Mesodermal cell (in vitro differentiated cells): ENCODE measurements around the gene GPX3.

ENCODE experiments used
- H3K27ac ChIP-seq: 2 replicates; pipeline ENCODE4 v1.7.0; 2013; ENCODE audit warnings: mild to moderate bottlenecking, low read depth, low read length, moderate library complexity; ENCODE audit not compliant: severe bottlenecking
- H3K36me3 ChIP-seq: 2 replicates; pipeline ENCODE4 v1.7.1; 2013; ENCODE audit warnings: mild to moderate bottlenecking, low read length, moderate library complexity; ENCODE audit not compliant: control insufficient read depth, insufficient read depth
- H3K4me1 ChIP-seq: one replicate; pipeline ENCODE4 v1.7.1; 2013; ENCODE audit warnings: mild to moderate bottlenecking, low read length; ENCODE audit not compliant: insufficient read depth, control insufficient read depth, poor library complexity, severe bottlenecking
- H3K4me3 ChIP-seq: 2 replicates; pipeline ENCODE4 v1.7.0; 2013; ENCODE audit warnings: low read length, control low read depth, mild to moderate bottlenecking; ENCODE audit not compliant: insufficient read depth, poor library complexity, severe bottlenecking; ENCODE audit errors: extremely low read depth
- H3K9me3 ChIP-seq: 2 replicates; pipeline ENCODE4 v1.7.1; 2013; ENCODE audit warnings: mild to moderate bottlenecking, low read length, moderate library complexity; ENCODE audit not compliant: control insufficient read depth
- WGBS, 2 experiments: methylation state at CpG; one replicate each; pipeline ENCODE4 v1.1.5; 2013; ENCODE audit warnings: missing lambda C conversion rate in 2 of 2; ENCODE audit not compliant: insufficient coverage in 2 of 2; 5-methylcytosine and 5-hydroxymethylcytosine counted together

GPX3 gene

DNA sequence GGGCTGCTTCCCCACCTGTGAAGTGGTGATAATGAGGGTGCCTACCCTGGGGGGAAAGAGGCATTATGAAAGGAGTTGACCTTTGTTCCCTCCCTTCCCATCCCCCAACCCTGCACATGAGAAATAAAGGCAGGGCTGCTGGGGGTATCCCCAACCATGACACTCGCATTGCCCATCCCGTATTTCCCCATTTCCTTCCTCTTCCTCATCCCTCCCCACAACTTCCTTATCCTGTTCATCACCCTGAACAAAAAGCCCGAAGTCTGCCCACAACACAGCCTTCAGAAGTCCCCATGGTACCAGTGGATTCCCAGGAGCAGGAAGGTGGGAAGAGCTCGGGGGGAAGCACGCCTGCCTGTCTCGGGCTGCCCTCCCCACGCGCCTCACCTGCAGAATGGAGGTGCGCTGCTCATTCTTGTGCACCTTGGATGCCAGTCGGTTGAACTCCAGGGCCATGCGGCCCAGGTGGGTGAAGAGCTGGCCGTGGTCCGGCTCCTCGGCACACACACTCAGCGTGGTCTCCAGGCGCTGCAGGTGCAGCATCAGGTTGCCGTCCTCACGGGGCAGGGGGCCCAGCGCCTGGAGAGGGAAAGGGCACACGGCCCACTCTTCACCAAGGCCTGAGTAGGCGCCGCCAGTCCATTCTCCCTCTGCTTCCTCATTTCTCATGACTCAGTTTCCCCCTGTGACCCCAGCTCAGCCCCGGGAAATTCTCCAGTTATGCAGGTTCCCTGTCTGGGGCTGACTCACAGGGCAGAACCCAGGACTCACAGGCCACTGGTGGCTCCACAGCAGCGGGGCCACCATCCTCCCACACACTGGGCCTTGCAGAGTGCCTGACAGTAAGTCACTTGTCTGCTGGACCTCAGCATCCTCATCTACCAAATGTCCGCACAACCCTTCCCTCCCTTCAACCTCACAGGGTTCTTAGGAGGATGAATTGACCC lies 36.3 kb downstream of the GPX3 start:
- Histone ChIP-seq H3K4me3 (no peak overlapping the region), H3K4me1 (peaks cover 5% of the 10 kb centered on the region), H3K27ac (no peak overlapping the region), H3K36me3 (peaks cover 64% of the 10 kb centered on the region), H3K9me3 (no peaks in the 10 kb centered on the region)
- WGBS, 2 experiments: 93 to 97% methylated on average over 14 to 21 of the region's 25 CpGs

DNA sequence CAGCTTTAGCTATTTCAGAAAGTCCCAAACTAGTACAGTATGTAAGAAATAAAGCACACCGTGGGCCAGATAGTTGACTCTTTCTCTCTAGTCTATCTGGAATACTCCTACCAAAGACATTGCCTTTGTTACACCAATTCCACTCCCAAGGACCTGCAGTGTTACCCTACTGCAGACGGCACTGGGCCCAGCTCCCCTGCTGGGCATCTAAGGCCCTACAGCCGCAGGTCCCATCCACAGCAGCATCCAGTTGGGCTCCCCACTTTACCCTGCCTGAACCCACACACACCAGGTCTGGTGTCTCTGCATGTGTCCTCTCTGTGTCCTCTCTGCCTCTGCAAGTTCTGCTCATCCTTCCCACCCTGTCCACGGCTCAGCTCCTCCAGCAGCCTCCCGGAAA lies 37.9 kb downstream of the GPX3 start:
- H3K36me3 ChIP-seq: peaks cover 74% of the 10 kb centered on the region
- no peak overlapping the region for H3K27ac ChIP-seq
- WGBS, 2 experiments: 67 to 80% methylated on average over 4 to 5 of the region's 5 CpGs
- no peak overlapping the region for H3K4me3 ChIP-seq
- peaks cover 10% of the 10 kb centered on the region for H3K4me1 ChIP-seq
- H3K9me3 ChIP-seq: no peaks in the 10 kb centered on the region

DNA sequence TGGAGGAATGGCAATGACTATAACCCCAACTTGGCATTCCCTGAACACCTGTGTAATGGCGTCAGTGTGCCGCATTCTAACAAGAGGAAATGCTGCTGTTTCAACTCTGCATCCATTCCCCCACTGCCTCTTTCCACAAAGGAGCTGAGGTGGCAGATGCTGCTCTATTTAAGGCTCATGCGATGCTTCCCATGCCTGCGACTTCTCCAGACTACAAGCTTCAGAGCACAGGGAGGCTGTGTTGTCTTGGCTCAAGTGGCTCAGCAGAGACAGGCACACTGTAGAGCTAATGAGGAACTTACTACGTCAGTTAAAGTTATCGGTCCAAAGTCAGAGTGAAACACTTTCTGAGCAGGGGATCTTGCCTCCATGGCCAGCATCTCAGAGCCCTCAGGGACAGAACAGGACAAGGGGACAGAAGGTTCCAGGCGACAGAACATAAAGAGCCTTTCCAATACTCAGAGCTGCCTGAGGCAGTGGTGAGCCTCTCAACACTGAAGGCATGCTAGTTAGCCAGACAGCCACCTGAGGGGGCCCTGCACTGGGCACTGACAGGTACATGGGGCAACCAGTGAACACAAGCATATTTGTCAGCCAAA lies 38.6 kb downstream of the GPX3 start:
- H3K9me3 ChIP-seq: no peaks in the 10 kb centered on the region
- no peak overlapping the region for H3K27ac ChIP-seq
- 96 to 99% methylated on average over 6 to 7 of the region's 7 CpGs for WGBS, 2 experiments
- no peak overlapping the region for H3K4me3 ChIP-seq
- peaks cover 17% of the 10 kb centered on the region for H3K4me1 ChIP-seq
- H3K36me3 ChIP-seq: peaks cover 74% of the 10 kb centered on the region

DNA sequence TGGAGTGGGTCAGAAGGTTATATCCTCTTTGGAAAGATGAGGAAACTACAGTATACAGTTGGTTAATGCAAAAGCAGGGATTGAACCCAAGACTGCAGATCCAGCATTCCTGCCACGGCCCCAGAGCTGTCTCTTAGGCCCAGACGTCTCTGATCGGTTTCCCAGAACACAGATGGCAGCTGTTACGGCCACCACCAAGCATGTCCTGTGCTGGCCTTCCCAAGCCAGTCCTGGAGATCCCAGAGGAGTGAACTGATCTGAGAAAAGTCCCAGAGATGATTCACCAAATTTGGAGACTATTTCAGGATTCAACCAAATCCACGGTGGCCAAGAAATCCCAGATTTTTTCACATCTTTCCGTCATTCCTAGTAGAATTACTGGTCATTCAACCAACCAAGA lies 40.4 kb downstream of the GPX3 start:
- peaks cover 66% of the 10 kb centered on the region for H3K36me3 ChIP-seq
- no peaks in the 10 kb centered on the region for H3K9me3 ChIP-seq
- peaks cover 28% of the 10 kb centered on the region for H3K4me1 ChIP-seq
- 97 to 98% methylated on average over 6 of the region's 6 CpGs for WGBS, 2 experiments
- H3K27ac ChIP-seq: no peak overlapping the region
- no peak overlapping the region for H3K4me3 ChIP-seq

DNA sequence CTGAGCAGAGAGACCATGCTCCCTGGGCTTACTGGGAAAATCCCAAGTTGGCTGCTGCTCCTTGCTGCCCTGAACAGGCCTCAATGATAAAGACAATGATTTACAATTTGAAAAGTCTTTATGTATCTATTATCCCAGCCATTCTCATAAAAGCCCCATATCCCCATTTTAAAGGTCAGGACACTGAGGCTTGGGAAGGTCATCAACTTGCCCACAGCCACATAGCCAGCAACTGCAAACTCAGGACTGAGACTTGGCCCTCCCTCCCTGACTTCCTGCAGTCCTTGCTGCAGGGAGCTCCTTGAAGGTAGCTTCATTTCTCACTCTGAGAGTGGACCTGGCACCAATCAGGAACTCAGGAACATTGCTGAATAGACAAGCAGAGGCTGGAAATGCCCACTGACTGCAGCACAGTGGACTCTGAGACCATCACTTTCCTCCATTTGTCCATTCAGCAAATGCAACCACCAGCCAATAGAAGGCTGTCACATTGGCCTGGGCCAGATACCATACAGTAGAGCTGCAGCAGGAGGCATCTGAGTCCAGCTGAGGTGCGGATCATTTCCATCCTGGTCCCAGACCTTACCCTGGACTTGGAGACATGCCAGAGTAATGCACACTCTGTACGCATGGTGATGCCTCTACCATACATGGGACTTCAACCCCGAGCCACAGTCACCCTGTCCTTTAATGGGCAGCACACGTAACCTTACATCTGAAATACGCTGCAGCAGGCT lies 42.2 kb downstream of the GPX3 start:
- H3K4me3 ChIP-seq: no peak overlapping the region
- H3K9me3 ChIP-seq: no peaks in the 10 kb centered on the region
- WGBS, 2 experiments: 94 to 98% methylated on average over 5 of the region's 5 CpGs
- H3K4me1 ChIP-seq: peaks cover 33% of the 10 kb centered on the region
- peaks cover 54% of the 10 kb centered on the region for H3K36me3 ChIP-seq
- H3K27ac ChIP-seq: peak overlapping the region; percentile 85

DNA sequence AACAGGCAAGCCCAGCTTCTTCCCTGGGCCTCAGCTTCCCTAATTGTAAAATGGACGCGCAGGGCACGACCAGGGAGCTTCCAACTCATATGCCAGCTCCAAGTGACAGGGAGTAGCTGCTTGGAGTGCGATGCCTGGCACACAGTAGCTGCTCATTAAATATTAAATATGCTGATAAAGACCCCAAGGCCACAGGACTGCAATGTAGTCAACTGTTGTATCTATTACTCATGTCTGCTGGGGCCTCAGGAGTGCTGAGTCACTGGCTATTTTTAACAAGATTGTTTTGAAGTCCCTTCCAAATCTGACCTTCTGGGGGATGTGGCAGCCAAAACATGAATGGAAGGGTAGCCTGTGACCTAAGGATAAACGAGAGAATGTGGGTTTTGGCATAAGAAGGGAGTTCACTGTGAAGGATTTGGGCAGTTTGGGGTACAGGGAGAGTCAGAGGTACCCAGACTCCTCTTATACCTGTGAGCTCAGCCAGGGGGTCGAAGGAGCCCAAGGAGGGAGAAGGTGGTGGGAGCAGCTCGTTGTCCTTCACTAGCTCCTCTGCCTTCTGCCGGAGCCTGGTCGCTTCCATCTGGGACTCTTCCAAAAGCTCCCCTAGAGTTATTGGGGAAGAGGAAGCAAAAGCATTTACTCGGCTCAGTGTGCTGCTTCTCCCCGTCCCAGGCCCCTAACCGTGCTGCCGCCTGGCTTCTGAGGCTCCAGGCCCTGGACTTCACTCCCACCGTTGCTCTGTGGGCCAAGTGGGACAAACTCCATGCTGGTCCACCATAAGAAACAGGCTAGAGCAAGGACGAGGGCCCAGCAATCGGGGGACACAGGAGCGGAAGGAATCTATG lies 43.0 kb downstream of the GPX3 start:
- H3K4me3 ChIP-seq: no peak overlapping the region
- H3K36me3 ChIP-seq: peaks cover 54% of the 10 kb centered on the region
- H3K9me3 ChIP-seq: no peaks in the 10 kb centered on the region
- WGBS, 2 experiments: 89 to 96% methylated on average over 10 to 13 of the region's 17 CpGs
- H3K27ac ChIP-seq: peak overlapping the region; percentile 85
- H3K4me1 ChIP-seq: peaks cover 34% of the 10 kb centered on the region

DNA sequence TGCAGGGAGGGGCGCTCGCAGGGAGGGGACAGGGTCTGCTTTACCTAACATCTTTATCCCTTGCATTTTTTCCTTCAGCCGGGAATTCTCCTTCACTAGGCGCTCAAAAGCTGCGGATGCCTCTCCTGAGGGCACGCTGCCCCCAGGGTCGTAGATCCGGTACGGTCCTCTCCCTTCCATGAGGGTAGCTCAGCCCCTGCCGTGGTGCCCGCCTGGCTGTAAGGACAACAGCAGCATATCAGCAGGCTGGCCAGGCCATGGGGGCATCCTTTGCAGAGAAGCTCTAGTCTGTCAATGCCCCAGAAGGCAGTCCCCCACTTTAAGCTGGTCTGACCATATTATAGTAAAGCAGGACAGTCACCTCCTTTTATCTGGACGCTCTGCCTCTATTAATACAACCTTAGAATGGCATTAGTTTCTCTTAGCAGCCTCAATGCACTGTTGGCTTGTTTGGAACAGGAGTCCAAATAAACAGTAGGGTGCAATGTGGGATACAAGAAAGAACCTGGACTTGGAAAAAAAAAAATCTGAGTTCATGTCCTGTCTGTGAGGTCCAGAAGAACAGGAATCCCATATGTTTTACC lies 44.6 kb downstream of the GPX3 start:
- 97 to 100% methylated on average over 11 of the region's 12 CpGs for WGBS, 2 experiments
- H3K27ac ChIP-seq: no peak overlapping the region
- peaks cover 43% of the 10 kb centered on the region for H3K4me1 ChIP-seq
- no peaks in the 10 kb centered on the region for H3K9me3 ChIP-seq
- peaks cover 39% of the 10 kb centered on the region for H3K36me3 ChIP-seq
- H3K4me3 ChIP-seq: no peak overlapping the region

DNA sequence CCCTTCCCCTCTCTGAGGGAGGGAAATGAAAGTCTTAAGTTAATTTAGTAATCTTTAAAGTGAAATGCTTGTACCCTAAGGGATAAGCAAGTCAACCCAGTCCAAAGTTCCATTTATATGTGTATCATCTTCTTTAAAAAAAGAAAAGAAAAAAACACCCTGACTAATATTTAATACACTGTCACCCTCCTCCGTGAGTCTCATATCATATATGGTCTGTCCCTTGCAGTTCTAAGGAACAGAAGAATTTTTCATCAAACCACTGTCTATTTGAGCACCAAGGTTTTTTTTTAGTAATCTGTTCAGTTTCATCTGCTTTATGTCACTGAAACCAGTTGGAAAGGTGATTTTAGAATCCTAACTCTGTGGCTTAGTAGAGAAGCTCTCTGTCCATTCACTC lies 45.2 kb downstream of the GPX3 start:
- Histone ChIP-seq H3K4me1 (peaks cover 43% of the 10 kb centered on the region), H3K36me3 (peaks cover 33% of the 10 kb centered on the region), H3K4me3 (no peak overlapping the region), H3K27ac (no peak overlapping the region), H3K9me3 (no peaks in the 10 kb centered on the region)
- WGBS, 2 experiments: no CpG with 5 or more reads among the region's 1 CpG

DNA sequence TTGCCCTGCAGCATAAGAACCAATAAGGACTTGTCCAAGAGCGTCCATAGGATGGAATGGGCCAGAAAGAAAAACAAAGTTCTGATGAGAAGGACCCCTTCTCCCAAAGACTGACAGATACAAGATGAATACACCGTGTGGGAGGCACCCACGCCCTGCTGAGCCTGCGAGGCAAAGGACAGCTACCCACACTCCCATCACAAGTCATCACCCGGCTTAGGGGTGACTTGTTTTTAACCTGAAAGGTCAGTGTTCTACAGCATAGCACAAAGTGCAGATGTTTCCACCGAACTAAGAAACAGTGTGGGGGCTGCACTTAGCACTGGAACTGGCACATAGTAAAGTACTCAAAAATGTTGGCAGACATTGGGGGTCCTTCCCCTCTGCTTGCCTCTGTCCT lies 46.5 kb downstream of the GPX3 start:
- WGBS, 2 experiments: 82 to 90% methylated on average over 3 to 4 of the region's 6 CpGs
- H3K27ac ChIP-seq: no peak overlapping the region
- H3K4me1 ChIP-seq: peaks cover 47% of the 10 kb centered on the region
- no peak overlapping the region for H3K4me3 ChIP-seq
- no peaks in the 10 kb centered on the region for H3K9me3 ChIP-seq
- H3K36me3 ChIP-seq: peaks cover 20% of the 10 kb centered on the region
